Activated B cell treated with CpG ODN at 0.5 μM for 24 hours (primary cell): ENCODE data around the gene IGF2BP2. TPM values are rescaled to one million over a fixed set of nuclear protein-coding genes. Genes with fewer than 3 reads are reported as not detected.
"Not testable (repeated sequence)": the region's sequence is repeated elsewhere in the genome, so short reads cannot be mapped to it uniquely, and the experiment has no call there.

Source experiments
- ATAC-seq: fragments of 200-7000 bp; cut with Tn5 transposase; one replicate; pipeline ENCODE4 v1.10.0; 2021; ENCODE audit warnings: low read depth, mild to moderate bottlenecking, moderate library complexity
- CTCF ChIA-PET: fragments of 350-600 bp; sonication (Branson Sonifier 250); formaldehyde crosslinking; loops from one replicate; lab custom pipeline; 2021; ENCODE audit warnings: antibody characterized with exemption; lab: Charles Lee
- POLR2A ChIA-PET: fragments of 350-600 bp; sonication (Branson Sonifier 250); formaldehyde crosslinking; loops from one replicate; lab custom pipeline; 2021; ENCODE audit warnings: antibody characterized with exemption; lab: Charles Lee
- DNase-seq: peaks from one replicate; pipeline ENCODE4 v3.0.0; 2022
- H3K27ac Mint-ChIP-seq: one replicate; pipeline ENCODE4 v1.8.0; 2020; ENCODE audit warnings: mixed read lengths
- H3K27me3 Mint-ChIP-seq: one replicate; pipeline ENCODE4 v1.8.0; 2021; ENCODE audit warnings: mixed read lengths
- H3K36me3 Mint-ChIP-seq: one replicate; pipeline ENCODE4 v1.8.0; 2021; ENCODE audit warnings: low read depth, mixed read lengths
- H3K4me1 Mint-ChIP-seq: one replicate; pipeline ENCODE4 v1.8.0; 2021; ENCODE audit warnings: mixed read lengths
- H3K4me3 Mint-ChIP-seq: one replicate; pipeline ENCODE4 v1.8.0; 2020; ENCODE audit warnings: mild to moderate bottlenecking, mixed read lengths
- H3K9me3 Mint-ChIP-seq: one replicate; pipeline ENCODE4 v1.8.0; 2020; ENCODE audit warnings: mixed read lengths
- CTCF ChIP-seq: fragments of 200-600 bp; IDR thresholded peaks from one replicate; pipeline ENCODE4 v1.8.0; 2022; ENCODE audit warnings: antibody characterized with exemption, mild to moderate bottlenecking
- intact Hi-C: fragments of 100-400 bp; cut with micrococcal nuclease; formaldehyde crosslinking; loops from one replicate; pipeline ENCODE4 v1.15.1; 2024
- total RNA-seq: library from RNA; stranded (reverse); gene quantifications from 2 replicates; pipeline ENCODE4 v1.2.3, GENCODE V29; 2022

Gene IGF2BP2
- total RNA-seq, 1 donor from 2014 or later = 0.69 TPM

- ATAC-seq = no peak
Observed at GRCh38 chr3:185677146-185677829, 147.6 kb downstream of the IGF2BP2 start.

GRCh38 chr3:185667574-185667973 lies 157.3 kb downstream of the IGF2BP2 start:
- Mint-ChIP-seq H3K4me3 (no peak overlapping the region), H3K27me3 (peaks cover 13% of the 10 kb centered on the region), H3K36me3 (no peaks in the 10 kb centered on the region), H3K9me3 (no peaks in the 10 kb centered on the region), H3K4me1 (no peaks in the 10 kb centered on the region), H3K27ac (no peak overlapping the region)
- TF ChIP-seq CTCF = no peak
- intact Hi-C loops = loop anchor here (10.0 kb wide), 1 partner anchor 947 kb away; the partner anchor contains the start of gene AHSG
- ChIA-PET POLR2A (no interaction called here), CTCF (no interaction called here)
- no peak for ATAC-seq
- DNase-seq = no peak

More at GRCh38 chr3:185677146-185677829, 147.6 kb downstream of the IGF2BP2 start:
- ChIA-PET POLR2A (no interaction called here), CTCF (interaction anchor here (1.1 to 1.7 kb wide), 2 partner anchors 89 to 91 kb away, joined by 5 to 10 read pairs; no protein-coding TSS in a partner anchor)
- H3K4me3 Mint-ChIP-seq = no peak overlapping the region
- no peaks in the 10 kb centered on the region for H3K36me3 Mint-ChIP-seq
- no peak for DNase-seq
- no peak overlapping the region for H3K27ac Mint-ChIP-seq
- H3K9me3 Mint-ChIP-seq = peaks cover 23% of the 10 kb centered on the region
- TF ChIP-seq CTCF = no peak
- intact Hi-C loops = loop anchor here (1.0 kb wide), 1 partner anchor 91 kb away; no protein-coding TSS in a partner anchor
- peaks cover 7% of the 10 kb centered on the region for H3K27me3 Mint-ChIP-seq
- H3K4me1 Mint-ChIP-seq = no peaks in the 10 kb centered on the region

GRCh38 chr3:185663929-185664328 lies 160.9 kb downstream of the IGF2BP2 start:
- TF ChIP-seq CTCF = no peak
- ATAC-seq = no peak
- intact Hi-C loops = loop anchor here (10.0 kb wide), 1 partner anchor 951 kb away; the partner anchor contains the start of gene AHSG
- no peaks in the 10 kb centered on the region for H3K9me3 Mint-ChIP-seq
- ChIA-PET CTCF (interaction anchor here (0.8 kb wide), 1 partner anchor 68 kb away, joined by 3 read pairs; no protein-coding TSS in a partner anchor), POLR2A (no interaction called here)
- no peak for DNase-seq
- H3K27me3 Mint-ChIP-seq = peaks cover 13% of the 10 kb centered on the region
- H3K27ac Mint-ChIP-seq = no peak overlapping the region
- H3K4me3 Mint-ChIP-seq = no peak overlapping the region
- no peaks in the 10 kb centered on the region for H3K4me1 Mint-ChIP-seq
- no peaks in the 10 kb centered on the region for H3K36me3 Mint-ChIP-seq

GRCh38 chr3:185661772-185662171 lies 163.1 kb downstream of the IGF2BP2 start:
- peaks cover 17% of the 10 kb centered on the region for H3K27me3 Mint-ChIP-seq
- no peaks in the 10 kb centered on the region for H3K36me3 Mint-ChIP-seq
- H3K27ac Mint-ChIP-seq = no peak overlapping the region
- ChIA-PET CTCF (interaction anchor here (2.4 to 5.2 kb wide), 2 partner anchors 105 to 110 kb away, joined by 11 to 71 read pairs; no protein-coding TSS in a partner anchor), POLR2A (no interaction called here)
- H3K4me3 Mint-ChIP-seq = no peak overlapping the region
- intact Hi-C loops = loop anchor here (10.0 kb wide), 1 partner anchor 953 kb away; the partner anchor contains the start of gene AHSG
- DNase-seq (no peak), ATAC-seq (no peak)
- no peaks in the 10 kb centered on the region for H3K4me1 Mint-ChIP-seq
- no peaks in the 10 kb centered on the region for H3K9me3 Mint-ChIP-seq
- TF ChIP-seq CTCF = no peak

- peaks cover 17% of the 10 kb centered on the region for H3K27me3 Mint-ChIP-seq
- H3K4me1 Mint-ChIP-seq, H3K4me3 Mint-ChIP-seq, H3K27ac Mint-ChIP-seq, DNase-seq, H3K36me3 Mint-ChIP-seq, POLR2A ChIA-PET, H3K9me3 Mint-ChIP-seq, ATAC-seq: not testable (repeated sequence)
- CTCF ChIA-PET = interaction anchor here (0.8 to 5.2 kb wide), 5 partner anchors 7 to 162 kb away, joined by 3 to 71 read pairs (median 5); no protein-coding TSS in a partner anchor
- intact Hi-C loops = loop anchor here (10.0 kb wide), 1 partner anchor 954 kb away; the partner anchor contains the start of gene AHSG
Observed at GRCh38 chr3:185661296-185661695, 163.5 kb downstream of the IGF2BP2 start.
